ENCODE data around the gene MLLT10. TPM values are rescaled to one million over a fixed set of nuclear protein-coding genes. Genes with fewer than 3 reads are reported as not detected.

The MLLT10 gene
- total and polyA plus RNA-seq, 2 of the 8 experiments (the other 6 are each of a cell fraction or from before 2014, with no cell fraction given) = 53.1 to 62.1 TPM

DNA sequence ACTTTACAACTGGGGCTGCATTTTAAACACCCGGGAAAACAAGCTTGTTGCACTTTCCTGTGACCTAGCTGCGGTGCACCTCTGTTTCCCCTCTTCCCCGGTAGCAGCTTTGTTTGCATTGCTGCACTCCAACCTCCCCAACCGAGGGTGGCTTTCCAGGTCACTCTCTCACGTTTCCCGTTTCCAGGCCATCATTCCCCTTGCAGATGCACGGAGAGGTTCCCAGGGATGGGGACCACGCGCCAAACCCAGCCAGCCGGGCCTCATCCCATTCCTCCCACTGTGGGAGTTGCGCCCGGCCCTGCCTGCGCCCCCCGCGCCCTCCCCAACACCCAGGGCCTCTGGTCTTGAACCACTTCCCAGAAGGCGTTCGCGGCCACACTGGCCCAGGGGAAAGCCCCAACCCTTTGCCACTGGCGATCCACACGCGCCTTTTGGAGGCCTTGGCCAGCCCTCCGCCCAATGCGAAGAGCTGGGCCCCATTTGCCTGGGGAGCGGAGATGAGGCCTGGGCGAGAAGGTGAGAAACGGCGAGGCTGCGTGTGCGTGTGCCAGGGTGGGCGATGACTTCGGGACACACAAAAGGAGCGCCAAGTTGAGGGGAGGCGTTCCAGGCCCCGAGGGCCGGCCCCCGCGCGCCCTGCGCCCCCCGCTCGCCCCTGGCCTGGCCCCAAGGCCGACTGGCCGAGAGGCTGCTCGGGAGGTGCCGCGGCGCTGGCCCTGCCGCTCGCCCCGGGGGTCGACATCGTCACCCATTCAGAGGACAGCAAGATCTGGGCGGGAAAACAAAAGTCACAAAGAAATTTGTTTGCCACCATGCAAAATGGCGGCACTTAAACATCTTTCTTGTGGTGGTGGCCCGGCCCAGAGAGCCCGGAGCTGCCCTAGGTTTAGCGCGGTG, 24.4 kb upstream of the MLLT10 start (continued):
- no peak for TF ChIP-seq ZNF274 (IDR thresholded peaks at IDR 0.05; ENCODE audit: borderline replicate concordance, extremely low read depth, low read length)
- 0 out of 2 replicates have a peak, but pooled peaks have one; percentile 16 for TF ChIP-seq TEAD4 (IDR thresholded peaks at IDR 0.05; ENCODE audit: low read depth, low read length)
- no peak for TF ChIP-seq CEBPB (IDR thresholded peaks at IDR 0.05; ENCODE audit: low read depth, low read length)
- no peak for TF ChIP-seq EZH2 (IDR thresholded peaks at IDR 0.05; ENCODE audit: low read depth, low read length, severe bottlenecking)
- TF ChIP-seq CBX5 (IDR thresholded peaks at IDR 0.05; ENCODE audit: low read depth, low read length) = no peak
- TF ChIP-seq TCF12 (IDR thresholded peaks at IDR 0.05; ENCODE audit: low read depth, low read length) = no peak
- TF ChIP-seq RAD21 (IDR thresholded peaks at IDR 0.05 in 1 of 2, conservative IDR thresholded peaks at IDR 0.05 in 1 of 2; ENCODE audit: low read depth in 2 of 2, low read length in 2 of 2) = no peak
- TF ChIP-seq SRF (IDR thresholded peaks at IDR 0.05; ENCODE audit: low read depth, low read length) = no peak
- TF ChIP-seq CBX8 (IDR thresholded peaks at IDR 0.05; ENCODE audit: borderline replicate concordance, low read depth, low read length) = no peak
- TF ChIP-seq, protein P1, sequence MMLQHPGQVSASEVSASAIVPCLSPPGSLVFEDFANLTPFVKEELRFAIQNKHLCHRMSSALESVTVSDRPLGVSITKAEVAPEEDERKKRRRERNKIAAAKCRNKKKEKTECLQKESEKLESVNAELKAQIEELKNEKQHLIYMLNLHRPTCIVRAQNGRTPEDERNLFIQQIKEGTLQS (IDR thresholded peaks at IDR 0.05; ENCODE audit: insufficient read depth, low read depth, low read length) = no peak
